Activated CD4-positive, alpha-beta memory T cell treated with anti-CD3 and anti-CD28 coated beads for 36 hours (primary cell): ENCODE data around the gene VWA3A. TPM values are rescaled to one million over a fixed set of nuclear protein-coding genes. Genes with fewer than 3 reads are reported as not detected.
A peak's percentile ranks its signal among the peaks of the same experiment; 100 is the strongest.
"Not testable (repeated sequence)": the region's sequence is repeated elsewhere in the genome, so short reads cannot be mapped to it uniquely, and the experiment has no call there.

Experiments
- CTCF ChIA-PET: fragments of 350-600 bp; sonication (Branson Sonifier 250); formaldehyde crosslinking; loops from one replicate; lab custom pipeline; 2021; ENCODE audit warnings: antibody characterized with exemption, inconsistent platforms; lab: Charles Lee
- POLR2A ChIA-PET: fragments of 350-600 bp; sonication (Branson Sonifier 250); formaldehyde crosslinking; loops from one replicate; lab custom pipeline; 2021; ENCODE audit warnings: antibody characterized with exemption; lab: Charles Lee
- DNase-seq: peaks from one replicate; pipeline ENCODE4 v3.0.0-alpha.2; 2020
- H3K27ac Mint-ChIP-seq: one replicate; pipeline ENCODE4 v1.8.0; 2021; ENCODE audit warnings: mixed read lengths
- H3K27me3 Mint-ChIP-seq: one replicate; pipeline ENCODE4 v1.8.0; 2021; ENCODE audit warnings: mixed read lengths
- H3K36me3 Mint-ChIP-seq: one replicate; pipeline ENCODE4 v1.8.0; 2021; ENCODE audit warnings: mixed read lengths
- H3K4me1 Mint-ChIP-seq: one replicate; pipeline ENCODE4 v1.8.0; 2021; ENCODE audit warnings: low read depth, mixed read lengths
- H3K4me3 Mint-ChIP-seq: one replicate; pipeline ENCODE4 v1.8.0; 2021; ENCODE audit warnings: mild to moderate bottlenecking, mixed read lengths
- H3K9me3 Mint-ChIP-seq: one replicate; pipeline ENCODE4 v1.8.0; 2021; ENCODE audit warnings: mixed read lengths
- intact Hi-C: fragments of 100-400 bp; cut with micrococcal nuclease; formaldehyde crosslinking; loops from one replicate; pipeline ENCODE4 v1.15.1; 2023
- total RNA-seq, 2 experiments: library from RNA; stranded (reverse); gene quantifications; one replicate each; pipeline ENCODE4 v1.2.3, GENCODE V29; 2021

VWA3A gene
- under 1 TPM in 1 of 2 experiments, not detected in 1; 0.05 TPM for total RNA-seq

- ChIA-PET POLR2A (no interaction called here), CTCF (interaction anchor here (1.1 to 1.2 kb wide), 2 partner anchors 14 to 88 kb away, joined by 3 to 4 read pairs; no protein-coding TSS in a partner anchor)
- H3K9me3 Mint-ChIP-seq: no peaks in the 10 kb centered on the region
- no peaks in the 10 kb centered on the region for H3K4me1 Mint-ChIP-seq
- no peak within 1 kb of the TSS for H3K27ac Mint-ChIP-seq
- no peaks in the 10 kb centered on the region for H3K36me3 Mint-ChIP-seq
- H3K27me3 Mint-ChIP-seq: peaks cover 5% of the 10 kb centered on the region
- intact Hi-C loops: no loop called here
- H3K4me3 Mint-ChIP-seq: no peak within 1 kb of the TSS
- DNase-seq: no peak
Observed at GRCh38 chr16:22092143-22092933, at the start of gene VWA3A. Gene VWA3A, plus strand, starts transcription at chr16:22092541. Its CDS starts 97 bp downstream, at chr16:22092638.

- POLR2A ChIA-PET, H3K4me1 Mint-ChIP-seq, H3K27me3 Mint-ChIP-seq, DNase-seq, intact Hi-C loops, H3K36me3 Mint-ChIP-seq, H3K27ac Mint-ChIP-seq, H3K9me3 Mint-ChIP-seq, H3K4me3 Mint-ChIP-seq: not testable (repeated sequence)
- CTCF ChIA-PET: interaction anchor here (1.0 kb wide), 1 partner anchor 34 kb away, joined by 4 read pairs; no protein-coding TSS in a partner anchor
Observed at GRCh38 chr16:22043882-22044281, 48.5 kb upstream of the VWA3A start.

GRCh38 chr16:22045888-22046287, 46.5 kb upstream of the VWA3A start:
- not testable (repeated sequence) for H3K27me3 Mint-ChIP-seq, H3K27ac Mint-ChIP-seq

GRCh38 chr16:22050963-22051362, 41.4 kb upstream of the VWA3A start:
- no peak overlapping the region for H3K27ac Mint-ChIP-seq
- H3K36me3 Mint-ChIP-seq: peaks cover 3% of the 10 kb centered on the region
- ChIA-PET POLR2A (interaction anchor here (0.6 kb wide), 1 partner anchor 55 kb away, joined by 4 read pairs; no protein-coding TSS in a partner anchor), CTCF (interaction anchor here (1.8 to 4.0 kb wide), 2 partner anchors 27 to 49 kb away, joined by 7 to 25 read pairs; no protein-coding TSS in a partner anchor)
- no peaks in the 10 kb centered on the region for H3K9me3 Mint-ChIP-seq
- no peaks in the 10 kb centered on the region for H3K27me3 Mint-ChIP-seq
- no peak for DNase-seq
- H3K4me3 Mint-ChIP-seq: no peak overlapping the region
- H3K4me1 Mint-ChIP-seq: peaks cover 30% of the 10 kb centered on the region
- intact Hi-C loops: no loop called here

More at GRCh38 chr16:22045888-22046287, 46.5 kb upstream of the VWA3A start:
- H3K36me3 Mint-ChIP-seq, H3K9me3 Mint-ChIP-seq, H3K4me3 Mint-ChIP-seq, CTCF ChIA-PET, POLR2A ChIA-PET, H3K4me1 Mint-ChIP-seq, DNase-seq, intact Hi-C loops: not testable (repeated sequence)

- Mint-ChIP-seq H3K4me3 (no peak overlapping the region), H3K9me3 (no peaks in the 10 kb centered on the region), H3K27ac (no peak overlapping the region), H3K4me1 (peaks cover 34% of the 10 kb centered on the region), H3K27me3 (no peaks in the 10 kb centered on the region), H3K36me3 (peaks cover 5% of the 10 kb centered on the region)
- ChIA-PET CTCF (interaction anchor here (1.7 kb wide), 1 partner anchor 25 kb away, joined by 6 read pairs; no protein-coding TSS in a partner anchor), POLR2A (no interaction called here)
- intact Hi-C loops: no loop called here
- DNase-seq: no peak
Observed at GRCh38 chr16:22052980-22053379, 39.4 kb upstream of the VWA3A start.

GRCh38 chr16:22053921-22054341, 38.4 kb upstream of the VWA3A start:
- Mint-ChIP-seq H3K9me3 (peaks cover 2% of the 10 kb centered on the region), H3K4me1 (peaks cover 40% of the 10 kb centered on the region), H3K27me3 (no peaks in the 10 kb centered on the region), H3K4me3 (no peak overlapping the region), H3K36me3 (peaks cover 10% of the 10 kb centered on the region), H3K27ac (peak overlapping the region; percentile 51)
- ChIA-PET POLR2A (interaction anchor here (0.6 to 0.7 kb wide), 3 partner anchors 19 to 102 kb away, joined by 3 to 5 read pairs (median 4); no protein-coding TSS in a partner anchor), CTCF (interaction anchor here (1.7 kb wide), 1 partner anchor 24 kb away, joined by 6 read pairs; no protein-coding TSS in a partner anchor)
- intact Hi-C loops: no loop called here
- DNase-seq: peak; percentile 41

GRCh38 chr16:22054847-22055590, 37.3 kb upstream of the VWA3A start:
- POLR2A ChIA-PET: interaction anchor here (0.5 to 1.2 kb wide), 3 partner anchors 11 to 486 kb away, joined by 3 read pairs; no protein-coding TSS in a partner anchor
- Mint-ChIP-seq H3K27me3 (no peaks in the 10 kb centered on the region), H3K36me3 (peaks cover 12% of the 10 kb centered on the region), H3K9me3 (peaks cover 5% of the 10 kb centered on the region), H3K27ac (peak overlapping the region; percentile 71), H3K4me3 (no peak overlapping the region), H3K4me1 (peaks cover 49% of the 10 kb centered on the region)
- CTCF ChIA-PET: interaction anchor here (1.5 to 2.8 kb wide), 2 partner anchors 23 to 87 kb away, joined by 3 to 19 read pairs; no protein-coding TSS in a partner anchor
- intact Hi-C loops: no loop called here
- DNase-seq: peak; percentile 43

GRCh38 chr16:22055881-22056280, 36.5 kb upstream of the VWA3A start:
- ChIA-PET POLR2A (interaction anchor here (0.5 to 1.2 kb wide), 3 partner anchors 11 to 487 kb away, joined by 3 read pairs; no protein-coding TSS in a partner anchor), CTCF (interaction anchor here (1.5 to 2.8 kb wide), 2 partner anchors 22 to 86 kb away, joined by 3 to 19 read pairs; no protein-coding TSS in a partner anchor)
- peak overlapping the region; percentile 71 for H3K27ac Mint-ChIP-seq
- intact Hi-C loops: no loop called here
- no peak overlapping the region for H3K4me3 Mint-ChIP-seq
- H3K36me3 Mint-ChIP-seq: peaks cover 12% of the 10 kb centered on the region
- H3K27me3 Mint-ChIP-seq: no peaks in the 10 kb centered on the region
- DNase-seq: no peak
- H3K4me1 Mint-ChIP-seq: peaks cover 52% of the 10 kb centered on the region
- H3K9me3 Mint-ChIP-seq: peaks cover 5% of the 10 kb centered on the region

GRCh38 chr16:22063888-22064467, 28.4 kb upstream of the VWA3A start:
- H3K36me3 Mint-ChIP-seq: peaks cover 10% of the 10 kb centered on the region
- H3K9me3 Mint-ChIP-seq: peaks cover 16% of the 10 kb centered on the region
- H3K4me1 Mint-ChIP-seq: peaks cover 22% of the 10 kb centered on the region
- intact Hi-C loops: no loop called here
- no peak overlapping the region for H3K4me3 Mint-ChIP-seq
- POLR2A ChIA-PET: no interaction called here
- DNase-seq: no peak
- no peak overlapping the region for H3K27ac Mint-ChIP-seq
- no peaks in the 10 kb centered on the region for H3K27me3 Mint-ChIP-seq
- CTCF ChIA-PET: interaction anchor here (6.5 kb wide), 1 partner anchor 15 kb away, joined by 51 read pairs; no protein-coding TSS in a partner anchor

GRCh38 chr16:22065252-22065651, 27.1 kb upstream of the VWA3A start:
- ChIA-PET CTCF (interaction anchor here (6.5 kb wide), 1 partner anchor 13 kb away, joined by 51 read pairs; no protein-coding TSS in a partner anchor), POLR2A (no interaction called here)
- Mint-ChIP-seq H3K4me3 (no peak overlapping the region), H3K27ac (no peak overlapping the region), H3K36me3 (peaks cover 8% of the 10 kb centered on the region), H3K27me3 (no peaks in the 10 kb centered on the region), H3K9me3 (peaks cover 13% of the 10 kb centered on the region), H3K4me1 (peaks cover 13% of the 10 kb centered on the region)
- DNase-seq: no peak
- intact Hi-C loops: no loop called here
